ENCODE measurements around the gene AFF3.

Gene AFF3

GRCh38 chr2:100013892-100014677 lies 128.3 kb downstream of the AFF3 start:
- DNase-seq (ENCODE audit: extremely low read depth in 1 of 2, low read depth in 1 of 2): no peak

- no peak for DNase-seq (ENCODE audit: extremely low read depth in 1 of 2, low read depth in 1 of 2)
Observed at GRCh38 chr2:100012561-100012960, 129.8 kb downstream of the AFF3 start.

- DNase-seq (ENCODE audit: extremely low read depth in 1 of 2, low read depth in 1 of 2): no peak
Observed at GRCh38 chr2:100011272-100011731, 131.1 kb downstream of the AFF3 start.

GRCh38 chr2:100010606-100011005 lies 131.8 kb downstream of the AFF3 start:
- no peak for DNase-seq (ENCODE audit: extremely low read depth in 1 of 2, low read depth in 1 of 2)

GRCh38 chr2:100009743-100010142 lies 132.6 kb downstream of the AFF3 start:
- no peak for DNase-seq (ENCODE audit: extremely low read depth in 1 of 2, low read depth in 1 of 2)

GRCh38 chr2:100008956-100009355 lies 133.4 kb downstream of the AFF3 start:
- no peak for DNase-seq (ENCODE audit: extremely low read depth in 1 of 2, low read depth in 1 of 2)

- no peak for DNase-seq (ENCODE audit: extremely low read depth in 1 of 2, low read depth in 1 of 2)
Observed at GRCh38 chr2:100006516-100006915, 135.9 kb downstream of the AFF3 start.

- no peak for DNase-seq (ENCODE audit: extremely low read depth in 1 of 2, low read depth in 1 of 2)
Observed at GRCh38 chr2:100004959-100005387, 137.4 kb downstream of the AFF3 start.

GRCh38 chr2:100004348-100004884 lies 138.0 kb downstream of the AFF3 start:
- DNase-seq (ENCODE audit: extremely low read depth in 1 of 2, low read depth in 1 of 2): no peak

- DNase-seq (ENCODE audit: extremely low read depth in 1 of 2, low read depth in 1 of 2): no peak
Observed at GRCh38 chr2:100002059-100002458, 140.3 kb downstream of the AFF3 start.

GRCh38 chr2:100000915-100001707 lies 141.3 kb downstream of the AFF3 start:
- no peak for DNase-seq (ENCODE audit: extremely low read depth in 1 of 2, low read depth in 1 of 2)

GRCh38 chr2:99998651-99999320 lies 143.6 kb downstream of the AFF3 start:
- DNase-seq (ENCODE audit: extremely low read depth in 1 of 2, low read depth in 1 of 2): no peak

- no peak for DNase-seq (ENCODE audit: extremely low read depth in 1 of 2, low read depth in 1 of 2)
Observed at GRCh38 chr2:99989905-99990304, 152.5 kb downstream of the AFF3 start.

- no peak for DNase-seq (ENCODE audit: extremely low read depth in 1 of 2, low read depth in 1 of 2)
Observed at GRCh38 chr2:99988599-99988998, 153.8 kb downstream of the AFF3 start.

- DNase-seq (ENCODE audit: extremely low read depth in 1 of 2, low read depth in 1 of 2): no peak
Observed at GRCh38 chr2:99987160-99987559, 155.2 kb downstream of the AFF3 start.

- DNase-seq (ENCODE audit: extremely low read depth in 1 of 2, low read depth in 1 of 2): no peak
Observed at GRCh38 chr2:99984799-99985515, 157.4 kb downstream of the AFF3 start.

GRCh38 chr2:99982744-99983143 lies 159.6 kb downstream of the AFF3 start:
- DNase-seq (ENCODE audit: extremely low read depth in 1 of 2, low read depth in 1 of 2): no peak

GRCh38 chr2:99981840-99982239 lies 160.6 kb downstream of the AFF3 start:
- DNase-seq (ENCODE audit: extremely low read depth in 1 of 2, low read depth in 1 of 2): no peak

GRCh38 chr2:99980176-99980575 lies 162.2 kb downstream of the AFF3 start:
- DNase-seq (ENCODE audit: extremely low read depth in 1 of 2, low read depth in 1 of 2): no peak

GRCh38 chr2:99977966-99978365 lies 164.4 kb downstream of the AFF3 start:
- no peak for DNase-seq (ENCODE audit: extremely low read depth in 1 of 2, low read depth in 1 of 2)

- no peak for DNase-seq (ENCODE audit: extremely low read depth in 1 of 2, low read depth in 1 of 2)
Observed at GRCh38 chr2:99975386-99975785, 167.0 kb downstream of the AFF3 start.

All from activated CD8-positive, alpha-beta memory T cell treated with anti-CD3 and anti-CD28 coated beads for 1 hour (primary cell).